Measurements from ENCODE around the gene LMTK3.
A peak's percentile ranks its signal among the peaks of the same experiment; 100 is the strongest.
"Not testable (repeated sequence)": the region's sequence is repeated elsewhere in the genome, so short reads cannot be mapped to it uniquely, and the experiment has no call there.

The LMTK3 gene

GRCh38 chr19:48540110-48540509 is 28.5 kb upstream of the LMTK3 start:
- DNase-seq (ENCODE audit: low spot score), result no peak

GRCh38 chr19:48539503-48540096 is 28.0 kb upstream of the LMTK3 start:
- DNase-seq (ENCODE audit: low spot score), result peak; percentile 59

- not testable (repeated sequence) for DNase-seq (ENCODE audit: low spot score)
Measured at GRCh38 chr19:48538057-48538456, 26.4 kb upstream of the LMTK3 start.

- no peak for DNase-seq (ENCODE audit: low spot score)
Measured at GRCh38 chr19:48537541-48537940, 25.9 kb upstream of the LMTK3 start.

GRCh38 chr19:48533770-48534169 is 22.1 kb upstream of the LMTK3 start:
- DNase-seq (ENCODE audit: low spot score), result no peak

- DNase-seq (ENCODE audit: low spot score), result no peak
Measured at GRCh38 chr19:48530770-48531169, 19.1 kb upstream of the LMTK3 start.

GRCh38 chr19:48530066-48530720 is 18.6 kb upstream of the LMTK3 start:
- DNase-seq (ENCODE audit: low spot score), result no peak

- no peak for DNase-seq (ENCODE audit: low spot score)
Measured at GRCh38 chr19:48529156-48529555, 17.5 kb upstream of the LMTK3 start.

GRCh38 chr19:48524732-48525131 is 13.1 kb upstream of the LMTK3 start:
- no peak for DNase-seq (ENCODE audit: low spot score)

GRCh38 chr19:48524221-48524620 is 12.6 kb upstream of the LMTK3 start:
- no peak for DNase-seq (ENCODE audit: low spot score)

GRCh38 chr19:48520134-48520533 is 8.5 kb upstream of the LMTK3 start:
- DNase-seq (ENCODE audit: low spot score), result no peak

- DNase-seq (ENCODE audit: low spot score), result not testable (repeated sequence)
Measured at GRCh38 chr19:48519426-48519825, 7.8 kb upstream of the LMTK3 start.

GRCh38 chr19:48518207-48518606 is 6.6 kb upstream of the LMTK3 start:
- DNase-seq (ENCODE audit: low spot score), result no peak

GRCh38 chr19:48516536-48516935 is 4.9 kb upstream of the LMTK3 start:
- no peak for DNase-seq (ENCODE audit: low spot score)

- no peak for DNase-seq (ENCODE audit: low spot score)
Measured at GRCh38 chr19:48514123-48514458, 2.5 kb upstream of the LMTK3 start.

GRCh38 chr19:48513289-48514122 is 1.9 kb upstream of the LMTK3 start:
- no peak for DNase-seq (ENCODE audit: low spot score)

GRCh38 chr19:48512504-48513288 is 1.1 kb upstream of the LMTK3 start:
- DNase-seq (ENCODE audit: low spot score), result no peak

- DNase-seq (ENCODE audit: low spot score), result no peak
Measured at GRCh38 chr19:48511321-48511731, 309 bp downstream of the LMTK3 start.

GRCh38 chr19:48510421-48511268 is 990 bp downstream of the LMTK3 start:
- peak; percentile 70 for DNase-seq (ENCODE audit: low spot score)

GRCh38 chr19:48509467-48510194 is 2.0 kb downstream of the LMTK3 start:
- no peak for DNase-seq (ENCODE audit: low spot score)

All from hematopoietic multipotent progenitor cell treated with erythropoietin and hydrocortisone succinate and interleukin-3 and kit ligand, for 15 days (in vitro differentiated cells).